ENCODE measurements around the gene HES1.

- TF ChIP-seq PML (IDR thresholded peaks at IDR 0.05; ENCODE audit: low read length) (no peak), MECOM (CRISPR knock-in tag; IDR thresholded peaks at IDR 0.05) (no peak), ZNF76 (CRISPR knock-in tag; IDR thresholded peaks at IDR 0.05; ENCODE audit: borderline replicate concordance) (no peak), FOXJ3 (CRISPR knock-in tag; IDR thresholded peaks at IDR 0.05) (no peak), PHF20 (IDR thresholded peaks at IDR 0.05; ENCODE audit: partially characterized antibody) (no peak)
Measured at GRCh38 chr3:194174406-194174805, 38.5 kb downstream of the HES1 start.
